HG02852 (cell line): ENCODE results near the gene ATG5.

Source experiments
- ATAC-seq: cut with Tn5 transposase; IDR thresholded peaks from one replicate; pipeline ENCODE4 v1.9.1; 2021; ENCODE audit warnings: mild to moderate bottlenecking, moderate library complexity; ENCODE audit not compliant: unreplicated experiment

The ATG5 gene

GRCh38 chr6:106325336-106326178 is at the start of gene ATG5:
Gene ATG5 (minus strand): TSS chr6:106325760. CDS start chr6:106316208, 9,552 bp downstream.
- peak; percentile 92 for ATAC-seq

DNA sequence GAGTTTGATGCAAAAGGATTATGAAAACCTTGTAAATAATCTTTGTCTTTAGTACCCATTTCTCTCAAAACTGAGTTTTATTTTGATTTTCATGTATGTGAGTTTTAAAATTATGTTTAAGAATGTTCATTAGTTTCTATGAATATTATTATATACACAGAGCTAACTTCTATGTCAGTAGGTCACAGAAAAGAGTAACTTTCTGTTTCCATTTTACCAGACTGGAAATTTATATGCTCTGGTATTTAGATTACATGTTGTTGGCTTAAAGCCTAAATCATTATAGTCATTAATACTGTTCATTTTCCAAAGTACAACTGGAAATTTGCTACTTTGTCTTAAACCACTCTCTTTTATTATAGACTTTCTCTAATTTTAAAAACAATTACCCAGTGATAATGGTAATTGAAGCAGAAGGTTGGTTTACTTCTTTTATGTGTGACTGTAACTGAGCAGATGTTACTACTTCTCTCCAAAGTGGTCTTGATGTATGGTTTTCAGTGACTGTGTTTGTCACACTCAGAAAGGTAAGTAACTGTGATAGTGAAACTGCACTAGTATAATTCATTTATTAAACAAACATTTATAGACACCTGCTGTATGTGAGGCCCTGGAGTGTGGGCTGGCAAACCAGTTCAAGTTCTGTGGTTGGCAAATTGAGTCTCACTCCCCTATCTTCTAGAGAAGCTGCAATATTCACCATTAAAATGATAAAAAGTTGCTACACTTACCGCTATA is 48.1 kb upstream of the ATG5 start:
- no peak for ATAC-seq

DNA sequence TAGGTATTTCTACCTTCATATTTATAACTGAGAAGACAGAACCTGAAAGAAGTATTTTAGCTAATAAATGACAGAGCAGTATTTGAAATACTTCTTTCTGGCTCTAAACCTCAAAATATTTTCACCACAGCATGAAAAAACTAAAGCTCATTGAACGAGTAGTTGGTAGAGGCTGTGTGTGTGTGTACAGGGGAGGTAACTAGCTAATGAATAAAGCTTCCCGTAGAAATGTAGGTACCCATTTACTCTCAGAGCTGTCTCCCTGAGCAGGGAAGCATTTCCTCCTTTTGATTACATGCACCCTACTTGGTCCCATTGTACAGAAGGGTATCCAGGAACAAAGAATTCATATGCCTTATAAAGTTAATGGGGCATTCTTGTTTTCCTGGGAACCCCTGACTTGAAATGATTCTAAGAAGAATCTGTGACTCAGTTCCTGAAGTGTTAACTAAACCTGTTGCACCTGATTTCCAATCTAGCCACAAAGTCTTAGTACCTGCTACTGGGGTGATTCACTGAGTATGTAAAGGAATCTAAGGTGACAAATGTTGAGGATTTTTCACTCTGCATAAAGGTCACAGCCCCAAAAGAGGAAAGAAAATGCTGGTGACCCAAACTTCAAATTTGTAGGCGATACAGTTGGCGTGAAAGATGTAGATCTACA is 47.4 kb upstream of the ATG5 start:
- no peak for ATAC-seq

GRCh38 chr6:106370639-106371038 is 45.1 kb upstream of the ATG5 start:
- no peak for ATAC-seq

- no peak for ATAC-seq
Measured at GRCh38 chr6:106369739-106370138, 44.2 kb upstream of the ATG5 start.

DNA sequence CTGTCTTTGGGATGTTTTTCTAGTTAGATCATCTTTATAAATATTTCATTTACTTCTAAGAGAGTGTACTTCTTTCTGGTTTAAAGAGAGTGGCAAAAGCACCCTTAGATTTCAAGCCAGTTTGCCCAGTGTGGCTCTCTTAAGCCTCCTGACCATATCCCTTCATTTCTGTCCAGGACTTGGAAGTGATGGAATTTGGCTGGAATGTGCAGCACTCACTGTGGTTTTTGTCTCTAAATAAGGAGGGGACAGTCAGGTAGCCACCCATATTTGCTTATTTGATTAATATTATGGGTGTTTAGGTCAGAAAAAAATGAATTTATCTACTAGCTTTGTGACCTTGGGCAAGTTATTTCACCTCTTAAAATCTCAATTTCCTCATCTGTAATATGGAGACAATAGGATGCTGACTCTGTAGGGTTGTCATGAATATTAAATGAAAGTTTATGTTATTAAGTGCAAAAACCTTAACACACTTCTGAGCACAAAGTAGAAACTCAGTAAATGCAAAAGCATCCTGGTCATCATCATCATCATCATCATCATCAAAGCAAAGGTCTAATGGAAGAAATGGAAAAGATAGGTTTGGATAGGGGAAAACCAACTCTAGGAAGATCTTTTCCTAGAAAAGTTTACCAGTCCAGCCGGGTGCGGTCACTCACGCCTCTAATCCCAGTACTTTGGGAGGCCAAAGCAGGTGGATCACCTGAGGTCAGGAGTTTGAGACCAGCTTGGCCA is 38.0 kb upstream of the ATG5 start:
- no peak for ATAC-seq

DNA sequence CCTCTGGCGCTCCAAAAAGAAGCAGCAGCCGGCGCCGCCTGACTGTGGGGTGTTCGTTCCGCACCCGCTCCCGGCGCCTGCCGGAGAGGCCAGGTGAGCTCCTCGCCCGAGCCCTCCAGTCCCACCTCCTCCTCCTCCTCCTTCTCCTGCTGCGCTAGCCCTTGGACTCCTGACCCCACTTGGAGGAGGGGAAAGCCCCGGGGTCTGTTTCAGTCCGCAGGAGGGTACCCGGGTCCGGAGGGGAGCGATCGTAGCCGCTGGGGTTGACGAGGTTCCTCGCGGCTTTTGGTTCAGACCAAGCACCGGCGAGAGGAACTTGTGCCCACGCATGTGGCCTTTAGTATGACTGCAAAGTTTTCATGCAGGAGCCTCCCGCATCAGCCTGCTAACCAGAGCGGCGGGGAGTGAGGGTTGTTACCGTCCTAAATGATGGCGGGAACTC is 35.5 kb upstream of the ATG5 start:
- ATAC-seq: peak; percentile 31

DNA sequence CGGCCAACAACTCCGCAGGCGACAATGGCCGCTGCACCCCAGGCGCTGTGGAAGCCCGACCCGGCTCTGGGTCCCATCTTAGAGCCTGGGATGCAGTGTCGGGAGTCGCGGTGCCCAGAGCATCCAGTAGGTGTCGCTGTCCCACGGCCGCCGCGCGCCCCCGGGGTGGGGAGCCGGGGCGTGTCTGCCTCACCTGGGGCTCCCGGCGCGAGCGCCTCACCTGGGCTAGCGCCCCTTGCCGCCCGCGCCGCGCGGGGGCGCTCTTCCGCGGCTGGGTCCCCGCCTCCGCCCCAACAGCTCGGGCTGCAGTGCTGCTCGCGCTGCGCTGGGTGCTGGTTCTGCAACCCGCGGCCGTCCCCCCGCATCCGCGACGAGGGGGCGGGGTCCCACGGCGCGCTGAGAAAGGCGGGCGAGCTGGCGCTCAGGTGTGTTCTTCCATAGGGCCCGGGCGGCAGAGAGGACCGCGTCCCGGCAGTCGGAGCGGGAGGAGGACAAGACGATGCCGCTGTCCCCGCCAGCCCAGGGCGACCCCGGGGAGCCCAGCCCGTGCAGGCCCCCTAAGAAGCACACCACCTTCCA is 34.9 kb upstream of the ATG5 start, which contains the start of gene CRYBG1:
Gene CRYBG1 (plus strand): TSS at position 308 of the 579 bp plus-strand sequence. CDS start 192 bp downstream, at position 500.
- peak; percentile 69 for ATAC-seq

- peak; percentile 12 for ATAC-seq
Measured at GRCh38 chr6:106359959-106360409, 34.4 kb upstream of the ATG5 start.

GRCh38 chr6:106356378-106356777 is 30.8 kb upstream of the ATG5 start:
- ATAC-seq: no peak

DNA sequence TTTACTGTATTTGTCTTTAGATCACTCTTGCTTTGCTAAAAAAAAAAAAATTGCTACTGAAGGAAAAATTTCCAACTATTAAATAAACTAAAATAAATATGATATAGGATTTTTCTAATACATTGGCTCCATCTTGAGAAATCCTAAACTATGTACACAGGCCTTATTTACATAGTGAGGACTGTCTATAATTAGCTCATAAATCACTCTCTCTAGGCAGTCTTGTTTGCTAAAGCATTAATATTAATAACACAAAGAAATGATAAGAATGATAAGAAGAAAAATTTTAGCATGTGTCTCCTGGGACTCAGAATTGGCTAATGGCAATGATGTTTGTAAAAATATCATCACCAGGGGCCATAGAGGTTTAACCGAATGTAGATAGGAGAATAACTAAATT is 21.7 kb upstream of the ATG5 start:
- ATAC-seq: no peak

- peak; percentile 61 for ATAC-seq
Measured at GRCh38 chr6:106339334-106340029, 13.9 kb upstream of the ATG5 start.

- peak; percentile 60 for ATAC-seq
Measured at GRCh38 chr6:106334646-106335448, 9.3 kb upstream of the ATG5 start.

GRCh38 chr6:106324726-106325335 is 729 bp downstream of the ATG5 start:
- no peak for ATAC-seq

DNA sequence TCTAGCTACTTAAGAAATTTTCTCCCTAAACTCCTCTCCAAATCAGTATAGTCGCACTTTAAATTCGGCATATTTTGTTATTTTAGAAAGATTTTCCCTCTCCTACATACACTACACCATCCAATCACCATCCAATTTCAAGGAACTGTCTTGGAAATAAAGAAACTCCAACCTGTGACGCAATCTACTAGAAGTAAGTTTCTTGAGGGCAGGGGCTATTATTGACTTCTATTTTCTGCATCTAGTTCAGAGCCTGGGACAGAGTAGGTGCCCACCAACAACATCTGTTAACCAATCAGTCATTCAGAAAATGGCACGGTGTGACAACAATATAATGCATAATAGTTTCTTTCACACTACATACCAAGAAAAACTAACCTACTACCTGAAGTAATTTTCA is 3.6 kb downstream of the ATG5 start:
- ATAC-seq: no peak

- ATAC-seq: no peak
Measured at GRCh38 chr6:106318851-106319250, 6.7 kb downstream of the ATG5 start.

DNA sequence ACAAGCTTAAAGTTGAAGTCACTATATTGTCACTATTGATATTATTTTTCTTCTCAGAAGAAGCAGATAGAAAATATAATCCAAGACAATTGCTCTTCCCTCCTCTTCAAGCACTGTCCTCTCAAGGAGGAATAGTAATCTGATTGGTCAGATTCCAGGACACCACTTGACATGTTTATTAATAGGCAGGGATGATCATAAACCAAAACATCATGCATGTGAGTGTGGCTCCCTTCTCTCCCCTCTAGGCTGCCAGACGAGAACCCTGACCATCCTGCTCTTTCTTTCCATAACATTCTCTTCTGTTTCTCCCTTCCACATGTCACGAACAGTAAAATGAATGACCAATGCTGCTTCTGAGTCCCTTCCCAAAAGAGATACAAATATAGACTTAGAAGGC is 7.5 kb downstream of the ATG5 start:
- no peak for ATAC-seq

- no peak for ATAC-seq
Measured at GRCh38 chr6:106316375-106316766, 9.2 kb downstream of the ATG5 start.
